Upper lobe of left lung (tissue), 6 donors: ENCODE measurements around the gene GLMP. TPM values are rescaled to one million over a fixed set of nuclear protein-coding genes. Genes with fewer than 3 reads are reported as not detected.

ENCODE experiments used
- ATAC-seq, 2 donors: fragments of 200-7000 bp; cut with Tn5 transposase; one replicate each; pipeline ENCODE4 v1.9.1; 2022; ENCODE audit warnings: mild to moderate bottlenecking in 2 of 2, moderate library complexity in 2 of 2; ENCODE audit not compliant: low FRiP score in 2 of 2
- DNase-seq, 2 donors: peaks; one replicate each; pipeline ENCODE4 v3.0.0-alpha.2; 2019 to 2020
- H3K27ac ChIP-seq, 4 donors: fragments of 200-600 bp; sonication (generic); one replicate each; pipeline ENCODE4 v1.5.1; 2016 to 2019
- H3K27me3 ChIP-seq, 4 donors: fragments of 200-600 bp; sonication (generic); one replicate each; pipeline ENCODE4 v1.5.1; 2017 to 2019
- H3K36me3 ChIP-seq, 4 donors: fragments of 200-600 bp; sonication (generic); one replicate each; pipeline ENCODE4 v1.5.1; 2016 to 2019
- H3K4me1 ChIP-seq, 4 donors: fragments of 200-600 bp; sonication (generic); one replicate each; pipeline ENCODE4 v1.5.1; 2018 to 2019
- H3K4me3 ChIP-seq, 4 donors: fragments of 200-600 bp; sonication (generic); one replicate each; pipeline ENCODE4 v1.5.1; 2017 to 2019; ENCODE audit warnings: mild to moderate bottlenecking in 2 of 4, moderate library complexity in 1 of 4
- H3K9me3 ChIP-seq, 4 donors: fragments of 200-600 bp; sonication (generic); one replicate each; pipeline ENCODE4 v1.5.1; 2018 to 2019
- CTCF ChIP-seq, 6 experiments: fragments of 450-650 bp in 4 of 6; fragments of 200-600 bp in 2 of 6; sonication (generic) in 2 of 6; IDR thresholded peaks; one replicate each; pipeline ENCODE4 v1.5.1; 2016 to 2019; ENCODE audit warnings: antibody characterized with exemption in 6 of 6
- EP300 ChIP-seq, 4 donors: sonication (generic); formaldehyde crosslinking; IDR thresholded peaks; one replicate each; pipeline ENCODE4 v1.5.1; 2017; ENCODE audit warnings: antibody characterized with exemption in 4 of 4, control low read depth in 2 of 4
- POLR2A ChIP-seq, 4 donors: fragments of 450-650 bp; IDR thresholded peaks; one replicate each; pipeline ENCODE4 v1.5.1; 2016 to 2017; ENCODE audit warnings: antibody characterized with exemption in 4 of 4, mild to moderate bottlenecking in 2 of 4
- POLR2AphosphoS5 ChIP-seq, 2 donors: sonication (generic); formaldehyde crosslinking; IDR thresholded peaks; one replicate each; pipeline ENCODE4 v1.5.1; 2017; ENCODE audit warnings: antibody characterized with exemption in 2 of 2
- WGBS, 2 donors: methylation state at CpG; one replicate each; pipeline ENCODE4 v1.1.5; 2017 to 2018; 5-methylcytosine and 5-hydroxymethylcytosine counted together
- total RNA-seq, 6 donors: library from RNA; depleted of rRNA in 4 of 6; stranded (reverse); fragments of >200 nt in 4 of 6; gene quantifications; one replicate each; pipeline versions ENCODE4 v1.1.0 to v1.2.1, GENCODE V29; 2016 to 2021
- donor health status: DM: no; HTN: no; CAD: no; lungs with moderate emphysema.
- donor health status: DM: no; HTN: yes; CAD: no; lungs with severe emphysema.

The GLMP gene
- total RNA-seq, result 10 to 100 TPM; 22.1 to 80.4 (median 50.9) TPM

DNA sequence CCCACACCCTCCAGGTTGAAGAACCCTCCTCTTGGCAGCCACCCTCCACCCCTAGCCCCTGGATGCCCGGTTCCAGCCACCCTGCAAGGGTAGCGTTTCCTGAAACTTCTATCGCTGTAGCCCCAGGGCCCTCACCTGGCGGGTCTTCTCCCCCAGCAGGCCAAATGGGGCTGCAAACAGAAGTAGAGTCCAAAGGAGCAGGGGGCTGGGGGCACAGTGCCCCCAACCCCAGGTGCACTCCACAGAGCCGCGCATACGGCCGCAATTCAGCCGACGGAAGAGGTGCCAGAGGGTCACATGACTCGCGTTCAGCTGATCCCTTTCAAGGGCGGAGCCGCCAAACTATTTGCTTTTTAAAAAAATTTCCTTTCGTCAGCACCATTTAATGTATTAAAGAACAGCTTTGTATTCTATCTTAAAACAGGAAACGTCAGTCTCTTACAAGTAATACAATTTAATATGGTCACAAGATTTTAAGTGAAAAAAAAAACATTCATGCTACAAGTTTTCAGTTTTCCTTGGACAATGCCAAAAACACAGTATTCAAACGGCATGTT, at the start of gene GLMP:
Gene GLMP, minus strand, starts transcription at position 289 of the 557 bp plus-strand sequence. Its CDS starts 34 bp downstream, at position 255.
- Histone ChIP-seq H3K4me3 (peak within 1 kb of the TSS; percentile 43 to 87 (median 76)), H3K9me3 (no peaks in the 10 kb centered on the region), H3K27ac (peak within 1 kb of the TSS; percentile 21 to 85 (median 60)), H3K27me3 (no peaks in the 10 kb centered on the region), H3K36me3 (peaks cover 0 to 13% (median 5%) of the 10 kb centered on the region in 4 donors), H3K4me1 (peaks cover 11 to 41% (median 24%) of the 10 kb centered on the region in 4 donors)
- DNase-seq (peak; percentile 71 to 73), ATAC-seq (peak; percentile 61 to 71)
- 1 to 2% methylated on average over 17 of the region's 17 CpGs for WGBS, 2 donors
- no peak for TF ChIP-seq EP300 (IDR thresholded peaks at IDR 0.05)
- TF ChIP-seq POLR2AphosphoS5 (IDR thresholded peaks at IDR 0.05), result peak in 1 of 2 donors; percentile 22
- peak in 1 of 4 donors; percentile 60 for TF ChIP-seq POLR2A (IDR thresholded peaks at IDR 0.05)
- no peak for TF ChIP-seq CTCF (IDR thresholded peaks at IDR 0.05)

GRCh38 chr1:156344409-156344808, 48.9 kb upstream of the GLMP start:
- 72 to 88% methylated on average over 3 of the region's 3 CpGs for WGBS, 2 donors
- Histone ChIP-seq H3K27me3 (no peaks in the 10 kb centered on the region), H3K4me3 (no peak overlapping the region), H3K27ac (no peak overlapping the region), H3K4me1 (no peaks in the 10 kb centered on the region), H3K9me3 (no peaks in the 10 kb centered on the region), H3K36me3 (no peaks in the 10 kb centered on the region)
- ATAC-seq (no peak), DNase-seq (no peak)
- TF ChIP-seq POLR2AphosphoS5 (IDR thresholded peaks at IDR 0.05) (no peak), POLR2A (IDR thresholded peaks at IDR 0.05) (no peak), CTCF (IDR thresholded peaks at IDR 0.05) (no peak), EP300 (IDR thresholded peaks at IDR 0.05) (no peak)

DNA sequence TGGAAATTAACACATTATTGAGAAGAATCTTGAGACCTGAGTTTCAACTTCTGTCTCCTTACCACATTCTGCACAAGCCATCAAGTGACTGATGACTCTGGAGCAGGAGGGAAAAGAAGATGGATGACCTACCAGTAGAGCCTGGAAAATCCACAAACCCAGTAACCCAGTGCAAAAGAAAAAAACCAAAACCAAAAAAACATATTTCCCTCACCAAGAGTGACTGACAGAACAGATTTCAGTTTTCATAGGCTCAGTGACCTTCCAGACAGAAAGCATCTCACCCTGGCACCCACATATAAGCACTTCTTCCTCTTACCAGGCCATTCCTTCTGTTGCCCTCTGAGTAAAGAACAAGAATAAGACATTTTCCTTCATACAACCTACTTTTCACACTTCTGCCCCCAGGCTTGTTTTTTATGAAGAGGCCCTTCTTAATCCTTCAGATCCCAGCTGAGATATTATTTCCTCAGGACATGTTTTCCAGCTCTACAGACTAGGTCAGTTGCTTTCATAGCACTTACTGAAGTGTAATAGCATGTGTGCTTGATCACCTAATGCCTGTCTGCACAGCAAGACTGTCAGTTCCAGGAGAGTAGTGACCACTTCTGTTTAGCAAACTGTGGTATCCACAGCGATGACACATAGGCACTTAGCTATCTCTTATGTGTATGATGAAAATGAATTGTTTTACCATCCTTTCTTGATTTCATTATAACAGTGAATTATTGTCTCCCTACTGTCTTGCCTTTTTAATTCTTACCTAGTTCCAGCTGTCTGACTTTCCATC, 46.9 kb upstream of the GLMP start:
- no peaks in the 10 kb centered on the region for H3K27me3 ChIP-seq
- H3K36me3 ChIP-seq, result no peaks in the 10 kb centered on the region
- peaks cover 0 to 1% (median under 1%) of the 10 kb centered on the region in 4 donors for H3K4me1 ChIP-seq
- TF ChIP-seq POLR2A (IDR thresholded peaks at IDR 0.05), result no peak
- no peak for TF ChIP-seq POLR2AphosphoS5 (IDR thresholded peaks at IDR 0.05)
- no peak for TF ChIP-seq CTCF (IDR thresholded peaks at IDR 0.05)
- TF ChIP-seq EP300 (IDR thresholded peaks at IDR 0.05), result no peak
- no peak for DNase-seq
- no peak overlapping the region for H3K4me3 ChIP-seq
- no peak for ATAC-seq
- no peak overlapping the region for H3K27ac ChIP-seq
- 82 to 96% methylated on average over 1 of the region's 1 CpG for WGBS, 2 donors
- H3K9me3 ChIP-seq, result no peaks in the 10 kb centered on the region

- ATAC-seq, result peak; percentile 98 to 99
Measured at GRCh38 chr1:156338180-156338976, 42.9 kb upstream of the GLMP start, which contains the start of the genes CCT3 and TSACC. CCT3 (minus strand) TSS chr1:156338292; CDS start chr1:156338184, 108 bp downstream. TSACC (plus strand) TSS chr1:156338526; CDS start chr1:156339758, 1,232 bp downstream.

More at GRCh38 chr1:156338180-156338976, 42.9 kb upstream of the GLMP start, which contains the start of the genes CCT3 and TSACC:
- H3K4me3 ChIP-seq, result peak within 1 kb of the TSS; percentile 74 to 96 (median 84)
- TF ChIP-seq CTCF (IDR thresholded peaks at IDR 0.05) (peak in 2 of 6 experiments; percentile 12 to 37), POLR2A (IDR thresholded peaks at IDR 0.05) (peak in 2 of 4 donors; percentile 26 to 72), POLR2AphosphoS5 (IDR thresholded peaks at IDR 0.05) (peak; percentile 57 to 72), EP300 (IDR thresholded peaks at IDR 0.05) (no peak)
- H3K9me3 ChIP-seq, result no peaks in the 10 kb centered on the region
- H3K4me1 ChIP-seq, result peaks cover 12 to 21% (median 18%) of the 10 kb centered on the region in 4 donors
- DNase-seq, result peak; percentile 98 to 100
- no peaks in the 10 kb centered on the region for H3K27me3 ChIP-seq
- 0% methylated on average over 12 to 26 of the region's 47 CpGs for WGBS, 2 donors
- H3K27ac ChIP-seq, result peak within 1 kb of the TSS; percentile 66 to 89 (median 76)
- peaks cover 6 to 25% (median 21%) of the 10 kb centered on the region in 4 donors for H3K36me3 ChIP-seq
